Dermis microvascular lymphatic vessel endothelial cell (primary cell): Measurements from ENCODE around the gene PPIE. TPM values are rescaled to one million over a fixed set of nuclear protein-coding genes. Genes with fewer than 3 reads are reported as not detected.

Experiments
- DNase-seq, 2 donors: peaks; one replicate each; pipeline versions ENCODE4 v3.0.0 to v3.0.0-alpha.2; 2010; ENCODE audit warnings: low read depth in 2 of 2
- total RNA-seq: library from RNA; depleted of rRNA; stranded (reverse); fragments of >200 nt; gene quantifications from 2 replicates; pipeline ENCODE4 v1.2.1, GENCODE V29; 2014

PPIE gene
- total RNA-seq, 1 donor from 2014 or later: 37.7 TPM

DNA sequence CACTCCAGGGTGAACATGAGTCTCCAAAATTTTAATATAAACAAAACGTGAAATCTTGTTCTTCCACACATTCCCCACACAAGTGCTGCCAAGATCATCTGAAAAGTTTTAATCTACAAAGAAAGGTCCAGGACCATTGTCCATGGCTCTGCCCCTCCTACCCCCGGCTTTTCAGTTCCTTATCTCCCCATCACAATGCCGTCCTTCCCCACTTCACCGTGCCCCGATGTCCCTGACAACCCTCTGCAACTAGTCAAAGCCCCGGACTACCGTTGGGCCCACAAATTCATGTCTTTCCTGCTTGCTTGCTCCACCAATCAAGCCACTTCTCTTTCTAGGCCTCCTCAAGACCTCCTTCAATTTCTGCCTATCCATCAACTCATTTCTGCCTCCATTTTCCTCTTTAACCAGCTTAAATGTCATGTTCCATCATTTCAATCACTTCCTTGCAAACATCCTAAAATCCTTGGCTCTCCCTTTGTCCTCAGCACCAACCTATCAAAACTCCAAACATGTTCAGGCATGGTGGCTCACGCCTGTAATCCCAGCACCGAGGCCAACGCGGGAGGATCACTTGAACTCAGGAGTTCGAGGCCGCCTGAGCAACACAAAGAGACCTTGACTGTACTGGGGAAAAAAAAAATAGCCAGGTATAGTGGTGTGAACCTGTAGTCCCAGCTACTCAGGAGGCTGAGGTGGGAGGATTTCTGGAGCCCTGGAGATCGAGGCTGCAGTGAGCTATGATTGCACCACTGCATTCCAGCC lies 64.0 kb downstream of the PPIE start:
- no peak for DNase-seq

GRCh38 chr1:39805385-39805784 lies 66.7 kb downstream of the PPIE start:
- DNase-seq: no peak

- DNase-seq: no peak
These were observed 70.3 kb downstream of the PPIE start for GRCh38 chr1:39808784-39809517.

DNA sequence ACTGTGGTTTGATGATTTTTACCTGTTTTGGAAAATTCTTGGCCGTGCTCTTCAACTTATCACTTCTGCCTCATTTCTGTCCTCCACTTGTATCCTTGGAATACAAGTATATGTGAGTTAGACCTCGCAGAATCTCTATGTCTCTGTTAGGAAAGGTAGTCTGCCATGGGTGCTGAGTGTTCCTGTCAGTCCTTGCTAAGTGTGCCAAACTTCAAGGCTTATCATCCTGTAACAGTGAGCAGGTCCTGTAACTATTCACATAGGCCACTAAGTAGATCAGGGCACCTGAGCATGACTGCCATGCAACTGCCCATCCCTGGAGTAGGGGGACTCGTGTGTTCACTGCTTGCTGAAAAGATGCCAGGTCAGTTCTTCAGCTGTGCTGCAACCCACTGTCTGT lies 74.2 kb downstream of the PPIE start:
- DNase-seq: no peak

Other genes starting within 250 kb of the PPIE start
- gene BMP8A, start 247.2 kb upstream of the PPIE start, total RNA-seq: 0.13 TPM in 2 replicates
- 138 and 172 TPM in 2 replicates for gene PABPC4, start 162.1 kb upstream of the PPIE start, total RNA-seq
- gene HEYL, start 99.2 kb upstream of the PPIE start, total RNA-seq: 0.13 TPM in 1 of 2 replicates, not detected in the other
- gene NT5C1A, start 66.8 kb upstream of the PPIE start, total RNA-seq: not detected in 2 replicates
- not detected in 2 replicates for gene HPCAL4, start 47.4 kb upstream of the PPIE start, total RNA-seq
- gene OXCT2, start 32.5 kb downstream of the PPIE start, total RNA-seq: 3.6 and 5.9 TPM in 2 replicates
- gene BMP8B, start 50.0 kb downstream of the PPIE start, total RNA-seq: 0.13 and 0.39 TPM in 2 replicates
- gene TRIT1, start 144.6 kb downstream of the PPIE start, total RNA-seq: 11.5 and 15.7 TPM in 2 replicates
- gene MYCL, start 163.0 kb downstream of the PPIE start, total RNA-seq: 0.38 and 0.39 TPM in 2 replicates
- gene MFSD2A, start 216.3 kb downstream of the PPIE start, total RNA-seq: 0.13 and 0.51 TPM in 2 replicates